Activated CD4-positive, alpha-beta T cell treated with anti-CD3 and anti-CD28 coated beads, Interleukin-2, amount 50 U/mL, for 4 hours (primary cell): ENCODE results near the gene LIMS2.

Experiments used
- DNase-seq, 2 experiments: peaks; one replicate each; pipeline ENCODE4 v3.0.0-alpha.2; 2020

The LIMS2 gene

DNA sequence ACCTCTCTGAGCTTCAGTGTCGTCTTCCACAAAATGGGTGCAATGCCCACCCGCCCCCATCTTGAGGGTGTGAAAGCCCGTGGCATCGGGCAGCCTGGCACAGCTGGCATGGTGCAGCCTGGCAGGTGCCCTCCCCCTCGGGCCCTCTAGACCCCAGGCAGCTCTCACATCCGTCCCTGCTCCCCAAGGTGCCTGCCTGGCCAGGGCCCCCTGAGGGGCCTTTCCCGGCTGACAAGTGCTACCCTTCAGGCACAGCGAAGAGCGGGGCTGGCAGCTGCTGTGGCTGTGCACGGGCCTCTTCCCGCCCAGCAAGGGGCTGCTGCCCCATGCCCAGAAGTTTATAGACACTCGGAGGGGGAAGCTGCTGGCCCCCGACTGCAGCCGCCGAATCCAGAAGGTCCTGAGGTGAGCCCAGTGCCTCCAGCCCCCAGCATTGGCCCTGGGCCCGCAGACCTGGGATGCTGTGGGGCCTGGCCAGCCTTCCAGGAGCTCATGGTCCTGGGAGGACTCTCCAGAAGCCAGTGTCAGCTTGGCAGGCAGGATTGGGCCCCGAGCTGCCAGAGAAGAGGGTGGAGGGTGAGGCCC, 43.2 kb downstream of the LIMS2 start:
- DNase-seq, result no peak

DNA sequence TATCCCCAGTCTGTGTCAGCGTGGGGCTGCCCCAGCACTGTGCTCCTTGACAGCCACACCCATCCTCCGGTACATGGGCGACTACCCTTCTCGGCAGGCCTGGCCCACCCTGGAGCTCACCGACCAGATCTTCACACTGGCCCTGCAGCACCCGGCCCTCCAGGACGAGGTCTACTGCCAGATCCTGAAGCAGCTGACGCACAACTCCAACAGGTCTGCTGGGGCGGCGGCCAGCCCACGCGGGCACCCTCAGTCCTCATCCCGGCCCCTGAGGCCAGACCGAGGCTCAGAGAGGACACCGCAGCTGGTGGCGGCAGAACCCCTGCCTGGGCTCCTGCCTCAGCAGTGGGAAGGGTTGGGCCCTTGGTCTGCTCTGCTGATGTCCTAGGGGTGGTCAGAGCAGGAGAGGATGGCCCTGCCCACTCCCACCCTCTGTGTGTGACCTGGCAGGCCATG, 43.8 kb downstream of the LIMS2 start:
- no peak for DNase-seq

DNA sequence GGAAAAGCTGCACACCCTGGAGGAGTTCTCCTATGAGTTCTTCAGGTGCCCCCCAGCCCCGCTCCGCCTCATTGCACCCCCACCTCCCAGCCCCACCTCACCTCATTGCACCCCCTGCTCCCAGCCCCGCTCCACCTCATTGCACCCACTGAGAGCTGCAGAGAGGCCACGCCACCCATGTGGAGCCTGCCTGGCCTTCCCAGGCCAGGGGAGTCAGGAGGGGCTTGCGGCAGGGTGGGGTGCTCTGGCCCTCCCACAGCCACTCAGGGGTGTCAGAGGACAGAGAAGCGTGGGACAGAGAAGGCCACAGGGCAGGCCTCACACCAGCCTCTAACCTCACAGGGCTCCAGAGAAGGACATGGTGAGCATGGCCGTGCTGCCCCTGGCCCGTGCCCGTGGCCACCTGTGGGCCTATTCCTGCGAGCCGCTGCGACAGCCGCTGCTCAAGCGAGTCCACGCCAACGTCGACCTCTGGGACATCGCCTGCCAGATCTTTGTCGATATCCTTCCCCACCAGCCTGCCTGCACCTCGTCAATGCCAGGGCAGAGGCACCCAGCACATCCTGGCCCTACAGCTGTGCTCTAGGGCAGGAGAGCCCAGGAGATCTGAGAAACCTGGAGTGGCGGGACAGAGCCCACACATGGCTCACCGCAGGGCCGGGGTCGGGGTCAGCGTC, 44.3 kb downstream of the LIMS2 start:
- DNase-seq, result no peak

DNA sequence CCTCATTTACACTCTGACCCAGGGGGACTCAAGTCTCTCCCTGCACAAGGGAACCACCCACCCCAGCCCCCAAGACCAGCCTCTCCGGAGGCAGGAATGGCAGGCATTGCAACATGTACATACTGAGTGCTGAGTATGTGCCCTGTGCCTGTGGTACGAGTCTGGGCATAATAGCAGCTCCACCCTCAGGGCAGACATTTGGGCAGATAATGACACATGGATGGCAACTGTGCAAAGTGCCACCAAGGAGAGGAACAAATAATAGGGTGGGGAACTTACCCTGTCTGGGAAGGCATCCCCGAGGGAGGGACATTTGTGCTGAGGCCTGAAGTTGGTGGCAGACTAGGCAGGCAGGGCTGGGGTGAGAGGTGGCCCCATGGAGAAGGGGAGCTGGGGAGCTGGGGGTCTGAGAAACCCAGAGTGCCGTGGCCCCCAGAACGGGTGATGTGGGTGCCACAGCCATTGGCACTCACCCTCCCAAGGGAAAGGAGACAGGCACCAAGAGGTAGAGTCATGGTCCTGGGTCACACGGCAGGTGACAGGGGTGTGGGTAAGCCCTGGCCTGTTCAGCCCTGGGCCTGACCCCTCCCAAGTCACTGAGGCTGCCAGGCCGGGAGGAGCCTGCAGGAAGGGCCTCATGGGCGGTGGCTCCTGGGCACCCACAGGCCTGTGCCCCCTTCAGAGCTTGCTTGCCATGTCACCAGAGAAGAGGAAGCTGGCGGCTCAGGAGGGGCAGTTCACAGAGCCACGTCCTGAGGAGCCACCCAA, 45.0 kb downstream of the LIMS2 start:
- DNase-seq, result no peak

DNA sequence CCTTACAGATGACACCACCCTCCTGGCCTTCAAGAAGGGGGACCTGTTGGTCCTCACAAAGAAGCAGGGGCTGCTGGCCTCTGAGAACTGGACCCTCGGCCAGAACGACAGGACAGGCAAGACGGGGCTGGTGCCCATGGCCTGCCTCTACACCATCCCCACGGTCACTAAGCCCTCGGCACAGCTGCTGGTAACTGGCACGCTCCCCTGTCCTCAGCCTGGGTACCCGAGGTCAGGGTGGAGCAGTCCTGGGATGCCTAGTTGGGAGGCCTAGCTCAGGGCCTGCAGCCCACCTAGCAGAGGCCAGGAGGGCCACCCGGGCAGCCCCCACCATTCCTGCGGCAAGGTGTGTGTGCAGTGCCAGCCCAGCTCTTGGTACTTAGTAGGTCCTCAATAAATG, 45.7 kb downstream of the LIMS2 start:
- DNase-seq, result no peak

DNA sequence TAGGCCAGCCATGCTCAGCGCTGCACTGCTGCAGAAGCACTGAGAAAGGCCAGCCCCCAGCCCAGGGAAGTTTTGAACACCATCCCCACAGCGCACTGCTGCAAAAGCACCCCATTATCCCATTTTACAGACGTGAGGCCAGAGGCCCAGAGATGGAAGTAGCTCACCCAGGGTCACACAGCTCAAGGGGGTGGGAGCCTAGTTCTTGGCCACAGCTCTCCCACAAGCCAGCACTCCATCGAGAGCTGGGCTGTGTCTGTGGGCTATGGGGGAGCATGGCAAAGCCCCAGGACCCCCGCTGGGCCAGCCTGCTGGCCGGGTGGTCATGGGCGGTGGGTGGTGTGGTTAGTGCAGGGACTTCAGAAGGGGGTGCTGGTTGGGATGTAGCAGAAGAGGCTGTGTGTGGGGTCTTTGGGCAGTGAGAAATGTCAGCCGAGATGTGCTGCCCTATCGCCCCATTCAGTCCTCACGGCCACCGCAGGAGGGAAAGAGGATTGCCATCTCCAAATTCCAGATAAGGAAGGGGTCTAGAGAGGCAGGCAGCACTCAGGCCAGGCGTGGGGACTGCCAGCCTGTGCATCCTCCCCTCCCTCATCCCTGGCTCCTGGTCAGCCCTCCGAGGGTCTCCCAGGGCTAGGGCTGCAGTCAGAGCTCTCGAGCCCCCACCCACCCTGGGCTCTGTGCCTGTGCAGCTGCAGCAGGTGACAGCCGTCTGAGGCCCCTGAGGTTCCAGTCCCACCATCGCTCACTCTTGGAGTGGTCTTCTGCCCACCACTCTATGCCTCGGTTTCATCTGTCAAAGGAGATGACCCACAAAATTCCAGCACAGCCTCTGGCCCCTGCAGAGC, 46.3 kb downstream of the LIMS2 start:
- DNase-seq, result no peak

DNA sequence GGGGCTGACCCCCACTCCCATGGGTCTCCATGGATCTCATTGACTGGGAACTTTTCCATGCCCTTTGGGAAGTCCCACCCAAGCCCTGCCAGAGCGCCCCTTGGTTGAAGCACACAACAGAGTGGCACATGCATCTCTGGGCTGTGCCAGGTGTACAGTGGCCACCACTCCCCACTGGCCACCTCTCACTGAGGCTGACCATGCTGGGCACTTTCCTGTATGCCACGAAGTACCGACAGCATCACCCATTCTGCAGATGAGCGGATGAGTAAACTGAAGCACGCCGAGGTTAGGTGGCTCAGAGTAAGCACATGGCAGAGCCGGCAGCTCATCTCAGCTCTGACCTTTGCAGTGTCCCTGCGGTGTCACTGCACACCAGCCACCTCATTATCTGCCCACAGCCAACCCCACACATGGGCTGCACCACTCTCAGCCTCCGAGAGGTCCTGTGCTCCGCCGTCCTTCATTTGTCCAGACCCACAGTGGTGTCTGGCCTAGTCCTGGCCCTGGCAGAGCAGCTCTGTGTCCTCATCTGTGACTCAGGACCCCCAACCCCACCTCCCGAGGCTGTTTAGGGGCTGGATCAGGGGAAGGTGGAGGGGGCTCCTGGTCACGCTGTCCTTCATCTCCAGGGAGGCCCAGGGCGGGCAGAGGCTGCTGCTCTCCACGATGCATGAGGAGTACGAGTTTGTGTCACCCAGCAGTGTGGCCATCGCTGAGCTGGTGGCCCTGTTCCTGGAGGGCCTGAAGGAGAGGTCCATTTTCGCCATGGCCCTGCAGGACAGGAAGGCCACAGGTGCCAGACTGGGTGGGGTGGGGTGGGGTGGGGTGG, 47.4 kb downstream of the LIMS2 start:
- DNase-seq, result no peak

DNA sequence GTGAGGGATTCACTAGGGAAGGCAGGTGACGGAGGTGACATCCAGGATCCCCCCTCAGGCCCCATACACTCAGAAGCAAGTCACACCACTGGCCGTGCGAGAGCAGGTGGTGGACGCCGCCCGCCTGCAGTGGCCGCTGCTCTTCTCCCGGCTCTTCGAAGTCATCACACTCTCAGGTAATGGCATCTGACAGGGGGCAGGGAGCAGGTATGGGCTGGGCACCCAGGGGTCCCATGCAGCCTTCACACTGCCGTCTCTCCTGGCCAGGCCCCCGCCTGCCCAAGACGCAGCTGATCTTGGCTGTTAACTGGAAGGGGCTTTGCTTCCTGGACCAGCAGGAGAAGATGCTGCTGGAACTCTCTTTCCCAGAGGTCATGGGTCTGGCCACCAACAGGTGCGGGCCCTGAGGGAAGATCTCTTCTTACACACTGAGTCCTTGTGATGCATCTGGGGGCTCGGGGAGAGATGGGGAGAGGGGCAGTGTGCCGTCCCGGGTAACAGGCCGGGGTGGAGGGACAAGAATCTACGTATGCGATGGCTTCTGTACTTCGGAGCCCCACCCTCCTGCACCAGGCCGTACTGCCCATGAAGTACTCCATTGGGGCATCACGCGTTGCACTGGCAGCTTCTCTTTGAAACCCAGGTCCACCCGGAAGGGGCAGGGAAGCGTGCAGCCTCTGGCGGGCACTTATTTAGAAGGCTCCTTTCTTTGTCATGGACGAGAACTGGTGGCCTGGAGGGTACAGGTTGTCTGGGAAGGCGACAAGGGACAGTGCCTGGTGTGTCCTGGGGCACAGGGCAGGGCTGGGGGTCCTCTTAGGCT, 48.2 kb downstream of the LIMS2 start:
- DNase-seq, result no peak

DNA sequence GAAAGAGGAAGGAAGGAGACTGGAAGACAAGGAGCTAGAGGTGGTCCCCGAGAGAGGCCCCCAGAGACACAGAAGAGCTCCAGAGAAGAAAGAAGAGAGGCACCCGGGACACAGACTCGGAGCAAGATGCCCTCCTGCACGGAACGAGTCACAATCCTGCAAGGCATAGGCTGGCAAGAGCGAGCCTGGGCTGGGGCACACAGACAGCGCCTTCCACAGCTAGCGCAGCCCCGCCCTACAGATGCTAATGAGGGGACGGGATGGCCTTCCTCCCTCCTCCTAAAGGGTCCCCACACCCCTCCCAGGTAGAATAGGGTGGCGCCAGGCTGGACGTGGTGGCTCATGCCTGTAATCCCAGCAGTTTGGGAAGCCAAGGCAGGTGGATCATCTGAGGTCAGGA, 49.2 kb downstream of the LIMS2 start:
- DNase-seq, result no peak

DNA sequence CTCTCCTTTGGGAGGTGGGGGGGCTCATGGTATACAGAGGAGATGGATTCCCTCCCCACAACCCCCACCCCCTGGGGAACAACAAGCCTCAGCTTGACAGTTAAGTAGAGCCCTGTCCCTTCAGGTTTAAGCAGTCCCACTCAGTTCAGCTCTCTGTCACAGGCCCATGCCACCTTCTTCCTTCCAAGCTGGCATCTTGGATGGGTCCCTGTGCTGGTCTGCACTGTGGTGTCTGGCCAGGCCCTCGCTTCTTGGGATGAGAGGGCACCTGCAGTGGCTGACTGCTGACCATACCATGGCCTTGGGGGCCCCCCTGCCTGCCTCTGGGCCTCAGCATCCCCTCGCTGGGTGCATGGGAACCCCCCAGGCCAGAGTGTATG, 49.8 kb downstream of the LIMS2 start:
- no peak for DNase-seq

DNA sequence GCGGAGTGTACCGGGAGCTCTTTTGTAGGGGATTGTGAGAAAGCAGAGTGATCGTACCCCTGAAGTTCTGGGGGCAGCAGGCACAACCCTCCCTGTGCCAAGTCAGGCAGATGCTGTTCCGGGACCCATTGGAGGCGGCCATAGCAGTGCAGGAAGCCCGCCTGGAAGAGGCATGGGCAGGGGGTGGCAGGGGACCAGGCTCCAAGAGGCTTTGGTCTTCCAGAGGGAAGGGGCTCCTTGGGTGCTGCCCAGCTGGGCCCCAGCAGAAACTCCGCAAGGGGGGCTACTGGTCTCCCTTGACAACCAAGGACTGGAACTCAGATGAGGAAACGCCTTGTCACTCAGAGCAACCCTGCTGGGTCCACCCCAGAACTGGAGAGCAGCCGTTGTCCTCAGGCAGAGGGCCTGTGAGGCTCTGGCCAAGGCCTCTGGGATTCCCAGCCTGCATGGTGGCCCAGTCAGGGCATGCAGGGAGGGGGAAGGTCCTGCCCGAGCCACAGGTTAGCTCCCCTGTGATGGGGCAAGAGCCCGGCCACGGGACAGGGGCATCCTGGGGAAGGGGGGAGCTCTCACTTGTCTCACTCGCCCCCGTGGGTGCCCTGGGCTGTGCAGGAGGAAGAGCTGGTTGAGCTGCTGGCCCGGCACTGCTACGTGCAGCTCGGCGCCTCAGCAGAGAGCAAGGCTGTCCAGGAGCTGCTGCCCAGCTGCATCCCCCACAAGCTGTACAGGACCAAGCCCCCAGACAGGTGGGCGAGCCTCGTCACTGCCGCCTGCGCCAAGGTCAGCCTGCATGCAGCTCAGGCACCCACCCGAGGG, 50.4 kb downstream of the LIMS2 start:
- no peak for DNase-seq

DNA sequence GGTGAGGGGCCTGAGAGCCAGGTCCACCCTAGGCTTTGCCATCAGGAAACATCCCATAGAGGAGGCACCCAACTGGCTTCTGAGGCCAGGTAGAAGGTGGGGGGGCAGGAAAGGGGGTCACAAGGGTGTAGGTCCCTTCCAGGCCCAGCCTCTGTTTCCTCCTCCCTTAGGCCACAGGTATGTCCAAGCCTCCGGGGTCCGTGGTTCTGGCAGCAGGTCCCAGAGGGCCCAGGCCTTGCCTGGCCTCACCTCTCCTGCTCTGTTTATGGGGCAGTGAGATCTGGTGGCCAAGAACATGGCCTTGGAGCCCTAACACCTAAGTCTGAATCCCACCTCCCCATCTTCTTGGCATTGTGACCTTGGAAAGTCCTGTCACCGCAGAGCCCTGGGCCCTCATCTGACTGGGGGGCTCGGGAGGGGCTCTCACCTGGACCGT, 51.0 kb downstream of the LIMS2 start:
- no peak for DNase-seq

DNA sequence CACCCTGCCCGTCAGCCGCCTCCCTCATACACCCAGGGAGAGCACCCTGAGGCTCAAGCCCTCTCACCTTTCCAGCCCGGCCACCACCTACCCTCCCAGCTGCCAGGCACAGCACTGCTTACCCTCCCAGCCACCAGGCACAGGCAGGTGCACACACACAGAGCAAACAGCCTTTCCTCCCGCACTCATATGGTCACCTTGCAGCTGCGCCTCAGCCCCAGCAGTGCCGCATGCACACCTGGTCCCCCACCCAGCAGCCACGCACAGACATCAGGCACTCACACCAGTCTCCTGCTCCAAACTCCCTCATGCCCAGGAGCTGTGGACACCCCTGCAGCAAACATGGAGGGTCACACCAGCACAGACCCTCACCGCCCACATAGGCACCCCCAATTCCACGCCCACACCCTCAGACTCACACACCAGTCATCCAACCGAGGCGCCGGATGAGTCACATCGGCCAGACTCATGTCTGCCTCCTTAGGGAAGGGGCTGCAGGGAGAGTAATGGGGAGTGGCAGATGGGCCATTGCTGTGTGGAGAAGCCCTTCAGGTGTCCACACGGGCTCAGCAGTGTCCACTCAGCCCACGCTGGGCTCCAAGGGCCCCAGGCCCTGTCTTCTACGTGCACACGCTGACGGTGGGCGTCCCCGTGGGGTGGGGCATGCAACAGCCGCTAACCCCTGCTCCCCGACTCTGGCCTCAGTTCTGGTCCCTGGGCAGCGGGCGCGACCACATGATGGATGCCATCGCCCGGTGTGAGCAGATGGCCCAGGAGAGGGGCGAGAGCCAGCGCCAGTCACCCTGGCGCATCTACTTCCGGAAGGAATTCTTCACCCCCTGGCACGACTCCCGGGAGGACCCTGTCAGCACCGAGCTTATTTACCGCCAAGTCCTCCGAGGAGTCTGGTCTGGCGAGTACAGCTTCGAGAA, 51.7 kb downstream of the LIMS2 start:
- DNase-seq, result no peak

DNA sequence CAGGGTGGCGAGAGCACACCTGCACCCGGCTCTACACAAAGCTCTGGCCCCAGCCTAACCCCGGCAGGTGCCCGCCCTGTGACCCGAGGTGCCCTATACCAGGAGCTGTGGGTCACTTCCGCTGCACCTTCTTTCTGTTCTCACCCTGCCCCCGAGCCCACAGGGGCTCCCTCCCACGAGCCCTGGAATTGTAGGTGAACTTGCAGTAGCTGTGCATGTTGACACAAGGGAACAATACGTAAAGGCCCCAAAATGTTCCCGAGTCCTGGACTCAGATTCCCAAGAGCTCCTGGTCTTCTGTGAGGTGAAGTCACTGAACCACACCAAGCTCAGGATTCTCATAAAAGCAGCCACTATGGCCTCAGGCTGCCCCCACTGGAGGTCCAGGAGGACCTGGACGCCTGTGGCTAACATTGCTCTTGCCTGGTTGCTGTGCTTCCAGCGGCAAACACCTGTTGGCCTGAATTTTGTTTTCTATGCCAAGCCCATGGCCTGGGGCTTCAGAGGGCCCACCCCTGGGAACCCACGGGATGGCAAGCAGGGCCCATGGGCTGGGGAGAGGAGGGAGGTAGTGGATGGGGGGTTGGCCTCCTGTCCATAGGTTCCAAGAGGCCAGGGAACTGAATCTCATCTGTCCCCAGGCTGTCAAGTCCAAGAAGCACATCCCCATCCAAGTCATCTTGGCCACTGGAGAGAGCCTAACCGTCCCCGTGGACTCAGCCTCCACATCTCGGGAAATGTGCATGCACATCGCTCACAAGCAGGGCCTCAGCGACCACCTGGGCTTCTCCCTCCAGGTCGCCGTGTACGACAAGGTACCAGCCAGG, 52.6 kb downstream of the LIMS2 start:
- no peak for DNase-seq

DNA sequence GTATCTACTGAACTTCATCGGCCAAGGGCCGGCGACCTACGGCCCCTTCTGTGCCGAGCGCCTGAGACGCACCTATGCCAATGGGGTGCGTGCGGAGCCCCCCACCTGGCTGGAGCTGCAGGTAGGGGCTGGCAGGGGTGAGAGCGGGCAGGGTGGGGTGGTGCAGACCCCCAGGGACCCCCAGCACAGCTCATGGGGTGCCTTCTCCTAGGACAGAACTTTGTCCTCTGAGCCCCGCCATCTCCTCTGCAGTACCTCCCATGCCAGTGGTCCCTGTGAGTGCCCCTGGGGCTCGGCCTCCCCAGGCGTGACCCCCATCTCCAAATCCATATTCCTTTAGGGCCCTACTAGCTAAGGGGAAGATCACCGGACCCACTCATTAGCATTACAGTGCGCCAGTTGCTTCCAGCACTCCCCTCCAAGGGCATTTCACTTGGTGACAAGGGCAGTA, 53.3 kb downstream of the LIMS2 start:
- no peak for DNase-seq

DNA sequence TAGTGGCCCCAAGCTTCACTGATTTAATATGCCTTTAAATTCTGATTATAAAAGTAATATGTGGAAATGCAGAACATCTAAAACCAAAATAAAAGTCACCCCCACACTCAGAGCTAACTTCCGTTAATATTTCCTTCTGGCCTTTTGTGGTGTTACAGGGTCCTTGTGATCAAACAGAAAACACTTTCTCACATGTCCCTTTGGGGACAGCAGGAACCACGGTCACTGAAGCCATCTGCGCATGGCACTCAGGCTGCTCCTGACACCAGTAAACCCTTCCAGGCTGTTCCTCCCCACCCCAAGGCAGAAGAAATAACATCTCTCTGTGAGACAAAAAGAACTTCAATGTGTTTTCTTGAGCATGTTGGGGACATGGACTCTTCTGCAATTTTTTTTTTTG, 54.5 kb downstream of the LIMS2 start:
- DNase-seq, result no peak

DNA sequence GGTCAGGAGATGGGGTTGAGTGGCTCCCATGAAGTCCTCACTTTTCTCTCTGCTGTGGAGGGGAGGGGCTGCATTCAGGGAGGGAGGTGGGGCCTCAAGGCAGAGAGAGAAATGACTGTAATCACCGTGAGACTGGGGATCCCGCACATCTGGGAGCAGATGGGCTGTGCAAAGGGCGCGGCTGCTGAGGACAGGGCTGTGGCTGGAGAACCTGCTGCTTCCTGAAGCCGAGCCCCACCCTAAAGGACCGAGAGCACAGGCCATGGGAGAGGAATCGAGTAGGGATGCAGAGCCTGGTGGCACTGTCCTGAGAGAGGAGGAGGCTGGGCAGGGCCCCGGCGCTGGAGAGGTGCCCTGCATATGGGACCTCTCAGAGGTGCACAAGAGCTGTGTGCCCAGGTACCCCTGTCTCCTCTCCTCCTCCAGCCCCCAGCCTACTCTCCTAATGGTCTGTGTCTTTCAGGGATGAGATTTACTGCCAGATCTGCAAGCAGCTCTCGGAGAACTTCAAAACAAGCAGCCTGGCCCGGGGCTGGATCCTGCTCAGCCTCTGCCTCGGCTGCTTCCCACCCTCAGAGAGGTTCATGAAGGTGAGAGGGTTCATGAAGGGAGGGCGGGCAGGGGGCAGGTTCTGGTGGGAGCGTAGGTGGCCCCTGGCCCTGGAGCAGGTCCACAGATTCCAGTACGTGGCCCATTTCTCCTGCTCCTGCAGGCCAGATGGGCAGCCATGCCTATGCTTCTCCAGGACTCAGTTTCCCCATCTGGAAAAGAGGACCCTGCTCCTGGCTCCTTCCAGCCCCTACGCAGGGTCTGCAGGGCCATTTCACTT, 55.2 kb downstream of the LIMS2 start:
- no peak for DNase-seq
